Right lung (tissue), 5 donors: ENCODE data around the gene OLIG1. TPM values are rescaled to one million over a fixed set of nuclear protein-coding genes. Genes with fewer than 3 reads are reported as not detected.

Experiments used
- DNase-seq, 2 donors: peaks; one replicate each; pipeline ENCODE4 v3.0.0-alpha.2; 2013
- polyA plus RNA-seq, 5 donors: library from polyadenylated mRNA; unstranded; fragments of 120-200 nt; gene quantifications; one replicate each; pipeline versions ENCODE4 v1.2.1 to v1.2.3, GENCODE V29; 2013; ENCODE audit warnings: inconsistent platforms in 1 of 5, low replicate concordance in 1 of 5; ENCODE audit not compliant: insufficient read length in 5 of 5, insufficient read depth in 1 of 5

The OLIG1 gene
- polyA plus RNA-seq, 5 donors: 0.10 to 0.50 (median 0.31) TPM; not detected in 2

- no peak for DNase-seq
These were observed 8.7 kb upstream of the OLIG1 start for GRCh38 chr21:33061233-33061632.

- no peak for DNase-seq
These were observed 6.5 kb upstream of the OLIG1 start for GRCh38 chr21:33063375-33063883.

- no peak for DNase-seq
These were observed 5.9 kb upstream of the OLIG1 start for GRCh38 chr21:33063907-33064622.

- no peak for DNase-seq
These were observed 5.1 kb upstream of the OLIG1 start for GRCh38 chr21:33064623-33065390.

- DNase-seq: no peak
These were observed 2.9 kb upstream of the OLIG1 start for GRCh38 chr21:33067043-33067442.

- DNase-seq: no peak
These were observed 2.5 kb upstream of the OLIG1 start for GRCh38 chr21:33067457-33067856.

GRCh38 chr21:33069243-33069642 lies 698 bp upstream of the OLIG1 start:
- no peak for DNase-seq

- DNase-seq: no peak
These were observed 322 bp upstream of the OLIG1 start for GRCh38 chr21:33069645-33069993.

GRCh38 chr21:33070744-33070997 lies 730 bp downstream of the OLIG1 start:
- no peak for DNase-seq

- peak in 1 of 2 donors; percentile 28 for DNase-seq
These were observed 1.2 kb downstream of the OLIG1 start for GRCh38 chr21:33070998-33071769.

- peak; percentile 23 to 28 for DNase-seq
These were observed 1.9 kb downstream of the OLIG1 start for GRCh38 chr21:33071770-33072306.

- no peak for DNase-seq
These were observed 3.7 kb downstream of the OLIG1 start for GRCh38 chr21:33073636-33074035.

GRCh38 chr21:33075128-33075527 lies 5.2 kb downstream of the OLIG1 start:
- DNase-seq: peak; percentile 29 to 41

- DNase-seq: no peak
These were observed 5.8 kb downstream of the OLIG1 start for GRCh38 chr21:33075596-33076195.

- DNase-seq: no peak
These were observed 6.8 kb downstream of the OLIG1 start for GRCh38 chr21:33076600-33077329.

GRCh38 chr21:33078907-33079582 lies 9.1 kb downstream of the OLIG1 start:
- peak; percentile 21 to 27 for DNase-seq

GRCh38 chr21:33080376-33080775 lies 10.4 kb downstream of the OLIG1 start:
- no peak for DNase-seq

- DNase-seq: no peak
These were observed 10.8 kb downstream of the OLIG1 start for GRCh38 chr21:33080776-33081175.

GRCh38 chr21:33088384-33088783 lies 18.4 kb downstream of the OLIG1 start:
- DNase-seq: no peak

GRCh38 chr21:33089395-33090119 lies 19.6 kb downstream of the OLIG1 start:
- no peak for DNase-seq
